HG02870 (cell line): ENCODE measurements around the gene SGMS1.
"Not testable (repeated sequence)": the region's sequence is repeated elsewhere in the genome, so short reads cannot be mapped to it uniquely, and the experiment has no call there.

Experiments
- ATAC-seq: cut with Tn5 transposase; IDR thresholded peaks from one replicate; pipeline ENCODE4 v1.9.1; 2021; ENCODE audit warnings: mild to moderate bottlenecking, moderate library complexity; ENCODE audit not compliant: unreplicated experiment

The SGMS1 gene

DNA sequence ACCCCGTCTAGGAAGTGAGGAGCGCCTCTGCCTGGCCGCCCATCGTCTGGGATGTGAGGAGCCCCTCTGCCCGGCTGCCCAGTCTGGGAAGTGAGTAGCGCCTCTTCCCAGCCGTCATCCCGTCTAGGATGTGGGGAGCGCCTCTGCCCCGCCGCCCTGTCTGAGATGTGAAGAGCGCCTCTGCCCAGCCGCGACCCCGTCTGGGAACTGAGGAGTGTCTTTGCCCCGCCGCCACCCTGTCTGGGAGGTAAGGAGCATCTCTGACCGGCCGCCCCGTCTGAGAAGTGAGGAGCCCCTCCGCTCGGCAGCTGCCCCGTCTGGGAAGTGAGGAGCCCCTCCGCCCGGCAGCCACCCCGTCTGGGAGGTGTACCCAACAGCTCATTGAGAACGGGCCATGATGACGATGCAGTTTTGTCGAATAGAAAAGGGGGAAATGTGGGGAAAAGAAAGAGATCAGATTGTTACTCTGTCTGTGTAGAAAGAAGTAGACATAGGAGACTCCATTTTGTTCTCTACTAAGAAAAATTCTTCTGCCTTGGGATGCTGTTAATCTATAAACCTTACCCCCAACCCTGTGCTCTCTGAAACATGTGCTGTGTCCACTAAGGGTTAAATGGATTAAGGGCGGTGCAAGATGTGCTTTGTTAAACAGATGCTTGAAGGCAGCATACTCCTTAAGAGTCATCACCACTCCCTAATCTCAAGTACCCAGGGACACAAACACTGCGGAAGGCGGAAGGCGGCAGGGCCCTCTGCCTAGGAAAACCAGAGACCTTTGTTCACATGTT is 267.9 kb downstream of the SGMS1 start:
- ATAC-seq = not testable (repeated sequence)

DNA sequence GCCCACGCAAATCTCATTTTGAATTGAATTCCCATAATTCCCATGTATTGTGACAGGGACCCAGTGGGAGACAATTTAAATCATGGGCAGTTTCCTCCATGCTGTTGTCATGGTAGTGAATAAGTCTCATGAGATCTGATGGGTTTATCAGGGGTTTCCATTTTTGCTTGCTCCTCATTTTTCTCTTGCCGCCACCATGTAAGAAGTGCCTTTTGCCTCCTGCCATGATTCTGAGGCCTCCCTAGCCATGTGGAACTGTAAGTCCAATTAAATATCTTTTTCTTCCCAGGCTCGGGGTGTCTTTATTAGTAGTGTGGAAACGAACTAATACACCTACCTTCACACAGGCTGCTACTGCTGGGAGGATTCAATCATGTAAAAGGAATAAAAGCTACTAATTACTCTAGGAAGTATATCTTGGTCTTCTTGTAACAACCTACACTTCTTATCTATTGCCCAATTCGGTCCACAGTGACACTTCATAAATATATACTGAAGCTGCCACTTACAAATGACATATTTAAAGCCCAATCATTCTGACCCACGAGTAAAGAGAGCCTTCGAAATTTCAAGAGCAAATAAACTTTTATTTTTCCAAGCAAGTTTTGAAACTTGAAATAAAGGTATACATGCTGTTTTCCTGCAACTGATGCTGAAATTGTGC is 272.1 kb downstream of the SGMS1 start:
- no peak for ATAC-seq

DNA sequence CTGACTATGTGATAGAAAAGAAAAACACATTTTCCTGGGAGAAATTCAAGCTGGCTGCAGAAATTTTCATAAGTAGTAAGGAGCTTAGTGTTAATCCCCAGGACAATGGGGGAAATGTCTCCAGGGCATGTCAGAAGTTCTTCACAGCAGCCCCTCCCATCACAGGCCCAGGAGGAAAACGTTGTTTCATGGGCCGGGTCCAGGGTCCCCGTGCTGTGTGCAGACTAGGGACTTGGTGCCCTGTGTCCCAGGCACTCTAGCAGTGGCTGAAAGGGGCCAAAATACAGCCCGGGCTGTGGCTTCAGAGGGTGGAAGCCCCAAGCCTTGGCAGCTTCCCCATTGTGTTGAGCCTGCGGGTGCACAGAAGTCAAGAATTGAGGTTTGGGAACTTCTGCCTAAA is 273.4 kb downstream of the SGMS1 start:
- ATAC-seq = no peak

DNA sequence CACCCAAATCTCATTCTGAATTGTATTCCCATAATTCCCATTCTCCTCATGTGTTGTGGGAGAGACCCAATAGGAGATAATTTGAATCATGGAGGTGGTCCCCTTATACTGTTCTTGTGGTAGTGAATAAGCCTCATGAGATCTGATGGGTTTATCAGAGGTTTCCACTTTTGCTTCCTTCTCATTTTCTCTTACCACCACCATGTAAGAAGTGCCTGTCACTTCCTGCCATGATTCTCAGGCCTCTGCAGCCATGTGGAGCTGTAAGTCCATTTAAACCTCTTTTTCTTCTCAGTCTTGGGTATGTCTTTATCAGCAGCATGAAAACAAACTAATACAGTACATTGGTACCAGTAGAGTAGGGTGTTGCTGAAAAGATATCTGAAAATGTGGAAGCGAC is 274.2 kb downstream of the SGMS1 start:
- ATAC-seq = no peak

GRCh38 chr10:50347394-50347802 is 276.4 kb downstream of the SGMS1 start:
- peak; percentile 86 for ATAC-seq

DNA sequence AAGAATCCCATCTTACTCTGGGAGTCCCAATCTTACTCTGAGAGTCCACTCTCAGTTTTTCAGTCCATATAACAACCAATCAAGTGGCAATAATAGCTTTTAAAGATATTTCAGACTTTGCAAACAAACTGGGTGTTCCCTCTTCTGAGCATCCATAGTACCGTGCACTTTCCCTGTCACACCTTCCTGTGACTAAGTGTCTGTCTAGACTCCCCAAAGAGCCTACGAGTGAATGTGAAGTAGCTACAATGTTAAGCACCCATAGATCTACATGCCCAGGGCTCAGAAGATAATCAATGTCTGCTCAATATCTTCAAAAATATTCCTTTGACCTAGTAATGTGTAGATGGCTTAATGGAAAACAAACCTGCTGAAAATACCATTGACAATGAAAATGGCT is 276.8 kb downstream of the SGMS1 start:
- peak; percentile 15 for ATAC-seq

GRCh38 chr10:50345545-50345944 is 278.2 kb downstream of the SGMS1 start:
- ATAC-seq = no peak

DNA sequence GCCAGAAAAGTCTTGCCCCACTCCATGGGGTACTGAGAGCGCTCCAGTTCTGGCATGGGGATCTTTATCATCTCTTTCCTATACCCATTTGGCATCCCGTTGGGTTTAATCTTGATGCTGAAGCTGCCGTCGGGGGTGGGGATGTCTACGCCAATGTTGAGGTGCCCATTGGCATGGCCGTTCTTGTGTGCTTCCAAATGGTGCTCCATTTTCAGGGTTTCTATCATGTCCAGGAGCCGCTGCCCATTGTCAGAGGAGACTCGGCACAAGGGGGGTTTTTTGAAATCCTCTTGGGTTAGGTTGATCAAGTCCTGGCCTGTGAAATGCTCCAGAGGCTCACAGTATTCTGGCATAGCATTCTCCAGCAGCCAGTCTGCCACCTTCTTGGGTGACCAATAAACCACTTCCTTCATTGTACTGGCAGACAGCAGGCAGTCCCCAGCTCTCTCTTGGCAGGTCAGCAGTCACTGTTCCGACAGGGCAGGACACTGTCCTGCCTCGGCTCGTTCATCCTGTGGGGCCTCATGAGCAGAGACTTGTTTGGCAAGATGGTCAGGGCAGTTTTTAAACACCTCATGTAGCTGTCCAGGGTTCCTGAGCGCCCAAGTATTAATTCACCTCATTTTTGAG is 279.9 kb downstream of the SGMS1 start:
- ATAC-seq = no peak

DNA sequence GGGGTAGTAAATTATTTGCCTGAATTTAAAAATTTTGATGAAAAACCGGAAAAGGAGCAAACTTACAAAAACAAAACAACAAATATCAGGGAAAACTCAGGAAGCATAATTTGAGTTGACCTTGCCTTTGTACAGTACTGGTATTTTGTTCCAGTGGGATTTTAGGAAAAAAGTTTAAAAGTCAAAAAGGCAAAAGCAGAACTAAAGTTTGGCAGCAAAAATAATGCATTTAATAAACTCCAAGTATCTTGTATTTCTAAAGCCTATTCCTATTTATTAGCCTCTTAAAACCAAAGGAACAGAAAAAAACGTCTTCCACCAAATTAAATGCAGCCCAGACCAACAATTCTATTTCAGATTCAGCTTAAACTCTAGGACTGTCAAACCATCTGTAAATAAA is 281.8 kb downstream of the SGMS1 start:
- no peak for ATAC-seq

DNA sequence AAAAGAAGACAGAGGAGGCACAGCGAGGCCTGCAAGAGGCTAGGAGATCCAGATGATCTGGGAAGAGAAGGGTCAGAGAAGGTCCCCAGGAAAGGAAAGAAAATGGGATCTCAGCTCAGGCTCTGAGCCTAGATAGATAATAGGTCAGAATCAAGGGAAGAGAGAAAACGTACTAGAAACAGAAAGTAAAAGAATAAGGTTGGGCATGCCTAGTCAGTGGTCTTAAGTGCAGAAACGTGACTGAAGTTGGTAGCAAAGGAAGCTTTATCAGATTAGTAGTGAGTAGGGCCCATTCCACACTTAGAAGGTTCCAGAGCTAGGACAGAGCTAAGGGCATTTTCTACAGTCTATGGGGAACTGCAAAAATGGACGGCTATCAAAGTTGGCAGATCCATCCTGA is 287.6 kb downstream of the SGMS1 start:
- ATAC-seq = no peak

GRCh38 chr10:50335397-50335796 is 288.4 kb downstream of the SGMS1 start:
- ATAC-seq = no peak

DNA sequence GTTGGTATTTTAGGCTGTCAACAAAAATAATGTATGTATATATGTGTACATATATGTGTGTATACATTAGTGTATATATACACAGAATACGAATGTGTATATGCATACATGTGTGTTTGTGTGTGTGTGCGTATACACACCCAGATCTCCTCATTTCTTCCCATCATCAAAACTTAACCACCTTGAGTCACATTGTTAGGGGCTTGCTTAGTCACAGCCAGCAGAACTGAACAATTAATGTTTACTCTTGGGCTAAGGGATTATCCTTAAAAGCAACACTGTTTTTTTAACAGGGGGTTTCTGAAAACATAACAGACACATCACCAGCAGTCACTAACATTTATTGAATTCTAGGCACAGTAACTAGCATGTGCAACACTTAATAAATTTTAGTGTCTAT is 289.5 kb downstream of the SGMS1 start:
- no peak for ATAC-seq

- ATAC-seq = no peak
Observed at GRCh38 chr10:50333872-50334271, 289.9 kb downstream of the SGMS1 start.

GRCh38 chr10:50332108-50332842 is 291.5 kb downstream of the SGMS1 start:
- ATAC-seq = no peak

DNA sequence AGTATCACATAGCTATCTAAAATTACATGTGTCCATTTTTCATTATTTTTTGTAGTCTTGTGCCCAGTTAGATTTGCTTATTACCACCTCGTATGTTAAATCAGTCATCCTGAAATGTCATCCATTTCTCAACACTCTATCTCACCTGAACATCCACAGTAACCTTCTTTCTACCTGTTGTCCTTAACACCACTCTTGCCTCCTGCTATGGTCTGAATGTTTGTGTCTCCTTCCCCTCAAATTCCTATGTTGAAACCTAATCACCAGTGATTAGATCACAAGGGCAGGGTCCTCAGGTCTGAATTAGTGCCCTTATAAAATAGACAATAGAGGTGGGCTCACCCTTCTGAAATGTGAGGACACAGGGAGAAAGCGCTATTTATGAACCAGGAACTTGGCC is 292.3 kb downstream of the SGMS1 start:
- no peak for ATAC-seq

GRCh38 chr10:50326757-50327701 is 296.7 kb downstream of the SGMS1 start:
- ATAC-seq = no peak

GRCh38 chr10:50326172-50326555 is 297.6 kb downstream of the SGMS1 start:
- ATAC-seq = no peak

GRCh38 chr10:50325449-50326171 is 298.1 kb downstream of the SGMS1 start:
- peak; percentile 68 for ATAC-seq

GRCh38 chr10:50324680-50325393 is 298.9 kb downstream of the SGMS1 start:
- ATAC-seq = no peak
